GM19395 (cell line): Measurements from ENCODE around the gene MSI2.
"Not testable (repeated sequence)": the region's sequence is repeated elsewhere in the genome, so short reads cannot be mapped to it uniquely, and the experiment has no call there.

Source experiments
- ATAC-seq: cut with Tn5 transposase; IDR thresholded peaks from one replicate; pipeline ENCODE4 v1.9.1; 2021; ENCODE audit warnings: mild to moderate bottlenecking, moderate library complexity; ENCODE audit not compliant: unreplicated experiment

MSI2 gene

DNA sequence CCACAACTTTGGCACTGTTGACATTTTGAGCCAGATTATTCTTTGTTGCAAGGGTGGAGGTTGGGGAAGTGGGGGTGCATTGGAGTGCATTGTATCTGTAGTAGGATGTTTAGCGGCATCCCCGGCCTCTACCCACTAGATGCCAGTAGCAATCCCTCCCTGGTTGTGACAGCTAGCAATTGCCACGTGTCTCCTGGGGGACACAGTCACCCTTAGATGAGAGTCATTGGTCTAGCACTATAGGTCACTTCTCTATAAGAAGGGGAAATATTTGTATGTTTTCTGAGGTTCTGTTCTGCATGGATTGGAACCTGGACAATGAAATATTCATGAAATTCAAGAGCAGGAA, 32.4 kb downstream of the MSI2 start:
- ATAC-seq, result no peak

DNA sequence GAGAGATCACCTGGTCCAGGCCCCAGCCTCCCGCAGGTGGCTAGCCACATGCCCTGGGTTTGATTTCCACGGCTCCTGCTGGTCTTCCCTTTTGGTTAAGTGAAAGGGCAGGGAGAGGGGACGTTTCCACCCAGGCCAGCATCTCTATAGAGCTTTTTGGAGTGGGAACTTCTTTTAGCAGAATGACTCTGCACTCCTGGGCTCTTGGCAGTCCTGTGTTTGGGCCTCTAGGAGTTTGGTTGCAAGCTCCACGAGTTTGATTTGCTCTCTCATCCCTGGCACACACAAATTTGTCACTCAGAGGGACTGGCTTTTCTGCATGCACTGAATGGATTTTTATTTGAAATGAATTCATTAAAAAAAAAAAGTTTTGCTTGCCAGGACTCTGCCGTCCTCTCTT, 32.8 kb downstream of the MSI2 start:
- no peak for ATAC-seq

DNA sequence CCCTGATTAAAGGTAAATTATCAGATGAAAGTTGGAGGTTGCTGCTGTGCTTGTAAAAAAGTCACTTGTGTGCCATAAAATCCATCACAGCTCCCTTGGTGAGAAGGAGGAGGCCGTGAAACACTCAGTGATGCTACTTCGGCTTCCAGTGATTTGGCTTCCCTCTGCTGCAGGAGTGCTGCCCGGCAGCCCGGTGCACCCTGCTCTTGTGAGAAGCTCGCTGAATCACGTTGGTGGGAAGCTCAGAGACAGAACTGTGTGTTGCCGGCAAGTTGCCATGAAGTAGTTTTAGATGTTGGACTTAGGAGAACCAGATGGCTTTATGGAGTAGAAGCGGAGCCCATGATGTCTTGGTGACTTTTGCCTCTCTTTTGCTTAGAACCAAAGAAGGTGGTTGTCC, 33.3 kb downstream of the MSI2 start:
- no peak for ATAC-seq

DNA sequence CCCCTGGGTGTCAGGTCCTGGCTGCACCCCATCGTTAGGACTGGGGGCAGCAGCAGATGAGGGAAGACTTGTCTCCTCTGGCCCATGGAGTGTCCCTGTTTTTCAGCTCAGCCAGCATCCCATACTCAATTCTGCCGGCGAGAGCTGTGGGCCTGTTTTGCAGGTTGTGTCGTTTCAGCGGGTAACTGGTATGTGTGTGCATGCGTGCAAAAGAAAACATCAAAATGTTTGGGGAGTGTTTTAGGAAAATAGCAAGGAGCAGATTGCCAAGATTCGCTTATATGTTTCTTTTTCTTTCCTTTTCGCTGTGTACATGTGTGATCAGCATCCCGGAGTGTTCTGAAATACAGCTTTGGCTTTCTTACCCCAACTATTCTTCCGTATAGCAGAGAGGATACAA, 34.7 kb downstream of the MSI2 start:
- no peak for ATAC-seq

DNA sequence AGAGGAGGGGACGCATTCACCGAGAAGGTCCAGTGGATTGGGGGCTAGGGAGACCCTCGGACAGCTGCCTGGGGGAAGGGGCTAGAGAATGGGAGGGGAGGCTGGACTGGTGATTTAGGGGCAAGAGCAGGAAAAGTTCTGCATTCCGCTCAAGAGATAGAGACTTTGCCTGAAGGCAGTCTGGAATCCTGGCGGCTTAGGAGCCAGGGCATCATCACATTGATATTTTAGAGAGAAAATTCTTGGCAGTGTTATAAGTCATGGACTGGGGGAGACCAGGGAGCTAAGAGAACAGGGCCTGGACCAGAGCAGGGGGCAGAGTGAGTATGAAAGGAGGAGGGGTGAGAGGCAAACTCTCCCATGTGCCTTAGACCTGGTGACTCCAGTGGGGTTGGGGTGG, 35.8 kb downstream of the MSI2 start:
- ATAC-seq, result no peak

DNA sequence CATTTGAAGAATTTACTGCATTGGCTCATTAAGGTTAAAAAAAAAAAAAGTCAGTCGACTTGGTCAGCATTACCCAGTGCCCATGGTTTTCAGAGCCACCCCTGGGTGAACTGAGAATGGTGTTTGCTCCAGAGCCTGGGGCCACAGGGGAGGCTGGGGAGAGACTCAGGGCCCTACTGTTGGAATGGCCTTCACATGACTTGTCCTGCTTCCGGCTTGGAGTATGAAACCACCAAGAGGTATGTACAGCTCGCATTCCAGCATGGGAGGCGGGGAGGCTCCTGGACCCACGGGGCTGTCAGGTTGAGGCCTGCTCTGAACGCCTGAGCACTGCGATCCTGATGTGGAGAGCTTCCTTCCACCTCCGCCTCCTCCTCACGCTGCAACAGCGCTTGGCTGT, 36.8 kb downstream of the MSI2 start:
- ATAC-seq, result no peak

DNA sequence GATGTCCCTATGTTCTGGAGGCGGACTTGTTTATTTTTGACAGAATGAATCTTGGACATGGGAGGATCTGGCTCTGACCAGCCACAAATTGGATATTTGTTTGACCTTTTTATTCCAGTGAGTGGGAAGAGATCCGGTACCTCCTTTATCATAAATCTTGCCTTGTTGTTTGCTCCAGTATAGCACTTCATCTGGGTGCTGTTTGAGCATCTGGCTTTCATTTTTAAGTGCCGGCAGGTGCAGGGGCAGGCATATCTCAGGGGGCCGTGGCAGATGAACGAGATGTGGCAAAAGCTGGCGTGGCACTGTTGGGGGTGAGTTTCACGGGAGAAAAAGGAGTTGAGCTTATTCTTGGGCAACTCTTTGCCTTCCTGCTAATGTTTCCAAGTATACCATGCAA, 37.8 kb downstream of the MSI2 start:
- ATAC-seq, result no peak

DNA sequence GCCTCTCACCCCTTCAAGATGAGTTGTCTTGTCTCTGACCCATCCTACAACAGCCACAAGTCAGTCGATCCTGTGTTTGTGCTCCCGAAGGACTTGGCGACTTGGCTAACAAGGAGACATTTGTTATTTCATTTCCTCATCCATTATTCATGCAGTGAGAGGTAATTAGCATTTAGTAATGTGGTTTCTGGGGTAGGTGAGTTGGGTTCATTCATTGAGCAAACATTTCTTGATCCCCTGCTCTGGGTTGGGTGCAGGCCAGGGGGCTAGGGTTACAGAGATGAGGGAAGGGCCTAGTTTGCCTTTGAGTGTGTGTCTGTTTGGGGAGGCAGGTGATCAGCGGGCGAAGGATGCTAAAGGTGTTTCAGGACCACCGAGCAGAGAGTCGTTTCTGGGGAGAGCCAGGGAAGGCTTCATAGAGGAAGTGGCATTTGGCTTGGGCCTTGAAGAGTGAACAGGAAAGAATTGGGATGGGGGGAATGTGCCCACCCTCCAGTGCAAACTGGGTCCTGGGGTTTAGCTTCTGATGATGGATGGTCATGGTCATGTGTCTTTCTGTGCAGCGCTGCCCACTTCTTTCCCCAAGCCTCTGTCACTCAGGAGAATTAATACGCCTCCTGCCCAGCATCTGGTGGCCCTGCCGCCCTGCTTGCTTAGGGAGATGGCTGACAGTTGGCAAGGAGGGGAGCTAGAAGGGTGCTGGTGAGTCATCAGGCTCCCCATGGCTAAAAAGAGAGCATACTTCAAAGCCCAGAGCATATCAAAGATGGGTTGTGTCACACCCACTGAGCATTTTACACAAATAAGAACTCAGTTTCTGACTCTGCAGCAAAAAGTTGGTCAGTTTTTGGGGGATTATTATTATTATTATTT, 38.5 kb downstream of the MSI2 start:
- ATAC-seq, result no peak

DNA sequence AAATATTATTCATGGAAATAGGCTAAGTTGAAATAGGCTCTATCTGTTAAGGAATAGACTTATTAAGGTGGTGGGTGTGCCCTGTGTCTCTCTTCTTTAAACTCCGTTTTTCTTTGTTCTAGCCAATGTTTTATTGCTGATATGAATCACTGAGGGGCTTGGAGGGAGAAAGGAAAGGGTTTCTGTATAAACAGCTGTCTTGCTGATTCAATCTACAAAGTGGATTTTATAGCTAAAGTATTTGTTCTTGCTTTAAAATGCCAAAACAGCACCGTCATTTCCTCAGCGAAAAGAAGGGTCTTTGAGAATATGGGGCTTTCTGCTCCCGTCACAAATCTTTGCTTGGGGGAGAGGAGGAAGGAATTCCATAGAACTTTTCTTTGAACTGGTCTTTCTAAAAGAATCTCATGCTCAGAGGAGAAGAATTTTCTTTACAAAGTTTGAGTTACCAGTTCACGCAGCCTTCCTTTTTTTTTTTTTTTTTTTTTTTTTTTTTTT, 39.3 kb downstream of the MSI2 start:
- ATAC-seq, result no peak

DNA sequence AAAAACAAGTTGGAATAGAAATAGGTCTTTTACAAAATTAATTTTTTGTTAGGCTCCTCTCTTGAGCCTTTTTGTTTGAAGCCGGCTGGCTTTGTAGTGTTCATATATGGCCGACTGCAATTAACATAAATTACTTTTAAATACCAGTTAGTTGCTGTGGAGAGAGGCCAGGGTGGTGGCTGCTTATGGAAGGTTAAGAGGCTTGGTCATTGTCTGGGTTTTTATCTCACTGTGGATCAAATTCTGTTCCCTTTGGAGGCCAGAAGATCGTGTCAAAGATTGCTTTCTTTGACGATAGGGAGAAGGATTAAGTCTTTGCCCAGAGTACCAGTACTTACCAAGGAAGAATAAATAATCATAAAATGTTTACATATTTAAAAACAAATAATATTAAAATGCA, 39.9 kb downstream of the MSI2 start:
- ATAC-seq, result no peak

DNA sequence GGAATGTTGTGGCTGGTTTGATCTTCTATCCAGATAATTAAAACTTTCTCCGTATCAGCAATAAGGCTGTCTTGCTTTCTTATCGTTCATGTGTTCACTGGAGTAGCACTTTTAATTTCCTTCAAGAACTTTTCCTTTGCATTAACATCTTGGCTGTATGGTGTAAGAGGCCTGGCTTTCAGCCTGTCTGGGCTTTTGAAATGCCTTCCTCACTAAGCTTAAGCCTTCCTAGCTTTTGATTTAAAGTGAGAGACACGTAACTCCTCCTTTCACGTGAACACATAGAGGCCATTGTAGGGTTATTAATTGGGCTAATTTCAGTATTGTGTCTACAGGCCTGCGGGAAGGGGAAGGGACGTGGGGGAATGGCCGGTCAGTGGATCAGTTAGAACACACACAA, 42.9 kb downstream of the MSI2 start:
- no peak for ATAC-seq

DNA sequence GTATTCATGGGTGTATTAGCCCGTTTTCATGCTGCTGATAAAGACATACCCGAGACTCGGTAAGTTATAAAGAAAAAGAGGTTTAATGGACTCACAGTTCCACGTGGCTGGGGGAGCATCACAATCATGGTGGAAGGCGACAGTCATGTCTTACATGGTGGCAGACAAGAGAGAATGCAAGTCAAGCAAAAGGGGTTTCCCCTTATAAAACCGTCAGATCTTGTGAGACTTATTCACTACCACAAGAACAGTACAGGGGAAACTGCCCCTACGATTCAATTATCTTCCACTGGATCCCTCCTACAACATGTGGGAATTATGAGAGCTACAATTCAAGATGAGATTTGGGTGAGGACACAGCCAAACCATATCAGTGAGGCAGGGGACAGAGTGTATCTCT, 44.3 kb downstream of the MSI2 start:
- ATAC-seq, result not testable (repeated sequence)

DNA sequence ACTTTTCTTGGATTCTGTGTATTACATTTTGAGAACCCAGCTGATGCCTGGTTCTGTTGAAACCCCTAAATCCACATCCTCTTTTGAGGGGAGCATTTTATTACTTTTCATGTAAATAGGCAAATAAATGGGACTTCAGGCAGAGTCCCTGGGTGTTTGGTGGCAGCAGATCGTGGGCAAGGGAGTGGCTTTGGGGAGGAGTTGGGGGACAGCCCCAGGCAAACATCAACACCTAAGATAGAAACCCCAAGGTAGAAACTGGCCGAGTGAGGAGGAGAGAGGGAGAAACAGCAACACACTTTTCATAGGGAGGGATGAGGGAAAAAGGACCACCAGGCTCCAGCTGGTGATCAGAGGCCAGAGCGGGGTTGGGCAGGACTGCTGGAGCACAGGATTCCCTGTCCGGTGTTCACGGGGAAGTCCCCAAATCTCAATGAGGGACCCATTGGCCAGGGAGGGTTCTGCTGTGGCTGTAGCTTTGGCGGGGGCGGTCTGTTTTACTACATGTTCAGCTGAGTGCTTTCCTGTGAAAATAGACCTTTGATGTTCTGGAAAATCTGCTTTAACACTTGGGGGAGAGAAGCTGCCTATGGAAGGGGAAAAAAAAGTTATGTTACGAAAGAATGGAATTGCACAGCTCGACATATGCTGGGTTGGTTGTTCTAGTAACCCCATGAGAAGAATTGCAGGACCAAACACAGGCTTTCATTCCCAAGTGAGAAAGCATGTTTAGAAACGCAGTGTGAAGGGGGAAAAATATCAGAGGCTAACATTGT, 46.6 kb downstream of the MSI2 start:
- no peak for ATAC-seq

DNA sequence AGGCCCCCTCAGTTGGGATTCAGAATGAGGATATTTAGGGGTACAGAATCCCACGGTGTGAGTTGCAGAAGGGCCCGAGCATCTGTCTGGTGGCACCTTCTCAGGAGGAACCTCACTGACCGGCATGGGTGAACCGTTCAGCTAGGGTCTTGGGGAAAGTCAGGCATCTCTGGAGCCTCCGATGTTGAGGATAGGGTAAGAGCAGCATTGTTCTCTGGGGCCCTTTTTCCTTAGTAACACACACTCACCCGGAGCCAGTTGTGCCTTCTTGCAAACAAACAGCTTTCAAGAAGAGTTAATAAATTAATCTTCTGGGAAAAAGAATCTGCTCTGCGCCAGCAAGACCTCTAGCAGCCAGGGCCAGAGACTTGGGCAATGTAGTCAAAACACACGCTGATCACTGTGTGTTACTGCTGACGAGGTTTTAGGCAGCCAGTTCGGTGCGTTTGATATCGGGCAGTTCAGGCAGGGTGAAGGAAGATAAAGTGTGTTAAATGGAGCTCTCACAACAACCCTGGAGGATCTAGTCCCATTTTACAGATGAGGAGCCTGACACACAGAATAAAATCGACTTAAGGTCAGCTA, 48.9 kb downstream of the MSI2 start:
- no peak for ATAC-seq

DNA sequence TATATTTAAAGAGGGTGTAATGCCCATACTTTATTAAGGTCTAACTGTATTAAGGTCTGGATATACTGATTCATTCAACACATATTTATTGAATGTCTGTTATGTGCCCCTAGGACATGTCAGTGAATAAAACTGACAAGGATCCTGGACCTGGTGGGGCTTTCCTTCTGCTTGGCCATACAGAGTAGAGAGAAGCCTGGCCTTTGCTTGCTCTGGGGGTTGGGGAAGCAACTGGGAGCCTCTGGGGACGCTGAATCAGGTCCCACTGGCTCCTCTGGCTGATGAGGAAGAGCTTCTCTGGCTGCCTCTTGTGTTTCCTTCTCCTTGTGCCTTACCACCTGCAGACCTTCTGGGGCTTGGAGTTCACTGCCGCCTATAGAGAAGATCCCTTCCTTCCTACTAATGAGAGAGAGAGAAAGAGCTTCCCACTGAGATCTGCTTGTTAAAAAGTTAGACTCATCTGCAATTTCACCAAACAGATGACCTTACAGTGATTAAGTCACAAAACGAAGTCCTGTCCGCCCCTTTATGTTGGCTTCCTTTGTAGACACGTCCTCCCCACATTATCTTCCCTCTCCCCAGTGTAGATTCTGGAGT, 49.7 kb downstream of the MSI2 start:
- ATAC-seq, result no peak

DNA sequence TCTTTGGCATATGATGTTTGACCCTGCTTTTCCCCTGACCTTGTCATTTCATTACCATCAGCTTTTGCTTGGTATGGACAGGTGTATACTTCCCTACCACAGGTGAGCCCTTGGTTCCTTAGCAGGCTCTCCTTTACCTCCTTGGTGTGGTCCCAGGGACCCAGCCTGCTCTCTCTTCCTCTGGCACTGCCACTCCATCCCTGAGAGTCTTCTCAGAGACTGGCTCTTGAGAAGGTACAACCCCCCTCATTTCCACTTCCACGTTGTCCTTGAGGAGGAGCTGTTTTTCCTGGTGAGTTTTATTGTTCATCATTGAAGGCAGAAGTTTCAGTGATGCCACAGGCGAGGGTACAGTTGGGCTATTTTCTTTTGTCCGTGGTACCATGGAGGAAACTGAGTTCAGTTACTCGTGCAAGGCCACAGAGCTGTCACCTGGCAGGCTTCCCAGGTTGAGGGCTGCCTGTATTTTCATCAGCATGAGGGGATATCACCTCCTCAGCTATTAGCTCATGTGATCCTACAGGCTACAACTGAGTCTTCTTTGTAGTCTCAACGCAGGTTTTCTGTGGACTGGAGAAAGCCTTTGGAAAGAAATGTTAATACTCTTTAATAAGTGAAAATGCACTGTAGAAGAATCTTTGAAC, 52.3 kb downstream of the MSI2 start:
- ATAC-seq, result no peak

DNA sequence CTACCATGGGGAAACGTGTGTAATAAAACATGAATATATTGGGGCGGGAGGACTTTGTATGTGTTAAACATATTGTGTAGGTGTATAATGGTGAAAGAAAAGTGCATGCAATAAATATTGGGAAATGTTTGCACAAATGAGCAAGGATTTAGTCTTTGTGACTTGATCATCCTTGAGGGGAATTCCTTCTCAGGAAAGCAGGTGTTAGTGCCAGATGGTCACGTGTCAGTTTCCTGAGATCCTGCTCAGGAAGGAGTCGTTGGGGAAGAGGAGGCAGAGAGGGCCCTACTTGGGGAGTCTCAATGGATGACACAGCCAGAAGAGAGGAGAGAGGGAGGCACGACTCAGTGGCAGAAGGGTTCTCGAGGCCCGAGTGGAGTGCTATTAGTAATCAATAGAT, 53.2 kb downstream of the MSI2 start:
- no peak for ATAC-seq

DNA sequence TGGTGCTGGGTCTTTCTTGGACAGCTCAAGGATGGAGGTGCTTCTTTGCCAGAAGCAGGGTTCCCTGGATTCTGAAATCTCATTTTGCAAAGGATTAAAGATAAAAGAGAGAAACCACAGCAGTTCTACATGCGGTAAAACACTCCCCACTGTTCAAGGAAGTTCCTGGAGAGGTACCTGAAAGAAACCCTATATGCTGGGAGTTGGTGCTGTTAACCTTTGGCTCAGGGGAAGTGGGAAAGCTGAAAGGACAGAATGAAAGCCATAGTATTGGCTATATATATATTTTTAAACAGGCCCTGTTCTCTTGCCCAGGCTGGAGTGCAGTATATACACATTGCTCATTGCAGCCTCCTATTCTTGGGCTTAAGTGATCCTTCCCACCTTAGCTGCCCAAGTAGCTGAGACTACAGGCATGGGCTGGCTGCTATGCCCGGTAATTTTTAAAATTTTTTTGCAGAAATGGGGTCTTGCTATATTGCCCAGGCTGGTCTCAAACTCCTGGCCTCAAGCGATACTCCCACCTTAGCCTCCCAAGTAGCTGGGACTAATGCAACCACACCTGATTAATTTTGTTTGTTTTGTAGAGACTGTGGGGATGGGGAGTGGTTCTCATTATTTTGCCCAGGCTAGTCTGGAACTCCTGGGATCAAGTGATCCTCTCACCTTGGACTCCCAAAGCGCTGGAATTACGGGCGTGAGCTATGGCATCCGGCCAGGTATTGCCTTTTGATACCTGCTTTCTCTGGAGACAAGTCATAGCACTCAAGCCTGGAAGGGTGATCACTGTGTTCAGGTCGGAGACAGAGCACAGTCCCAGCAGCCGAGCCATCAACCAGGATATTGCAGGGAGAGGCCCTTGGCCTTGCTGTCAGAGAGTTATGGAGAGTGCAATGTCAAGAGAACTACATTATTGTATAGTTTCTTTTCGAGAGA, 55.2 kb downstream of the MSI2 start:
- no peak for ATAC-seq

DNA sequence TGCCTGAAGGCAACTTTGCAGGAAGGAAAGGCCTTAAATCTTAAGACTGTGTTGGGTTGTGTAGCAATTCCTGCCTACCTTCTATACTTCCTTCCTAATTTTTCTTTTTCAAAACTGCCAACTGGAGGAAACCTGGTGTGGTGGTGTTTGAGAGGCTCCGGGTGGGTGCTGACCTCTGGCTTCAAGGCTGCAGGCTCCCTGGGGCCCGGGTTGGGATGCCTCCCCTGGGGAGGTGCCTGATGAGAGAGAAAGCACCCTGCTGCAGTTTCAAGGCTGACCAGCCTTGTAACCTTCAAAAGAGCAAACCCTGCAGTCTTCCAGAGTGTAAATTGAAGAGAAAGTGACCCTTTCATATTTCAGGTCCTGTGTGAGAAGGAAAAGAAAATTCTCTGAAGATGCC, 55.9 kb downstream of the MSI2 start:
- ATAC-seq, result no peak
